Activated CD8-positive, alpha-beta memory T cell treated with anti-CD3 and anti-CD28 coated beads, Interleukin-2, amount 50 U/mL, for 1 hour (primary cell): ENCODE data around the gene ZNF575.
"Not testable (repeated sequence)": the region's sequence is repeated elsewhere in the genome, so short reads cannot be mapped to it uniquely, and the experiment has no call there.

Experiments used
- DNase-seq: peaks from one replicate; pipeline ENCODE4 v3.0.0-alpha.2; 2020; ENCODE audit errors: extremely low read depth

ZNF575 gene

DNA sequence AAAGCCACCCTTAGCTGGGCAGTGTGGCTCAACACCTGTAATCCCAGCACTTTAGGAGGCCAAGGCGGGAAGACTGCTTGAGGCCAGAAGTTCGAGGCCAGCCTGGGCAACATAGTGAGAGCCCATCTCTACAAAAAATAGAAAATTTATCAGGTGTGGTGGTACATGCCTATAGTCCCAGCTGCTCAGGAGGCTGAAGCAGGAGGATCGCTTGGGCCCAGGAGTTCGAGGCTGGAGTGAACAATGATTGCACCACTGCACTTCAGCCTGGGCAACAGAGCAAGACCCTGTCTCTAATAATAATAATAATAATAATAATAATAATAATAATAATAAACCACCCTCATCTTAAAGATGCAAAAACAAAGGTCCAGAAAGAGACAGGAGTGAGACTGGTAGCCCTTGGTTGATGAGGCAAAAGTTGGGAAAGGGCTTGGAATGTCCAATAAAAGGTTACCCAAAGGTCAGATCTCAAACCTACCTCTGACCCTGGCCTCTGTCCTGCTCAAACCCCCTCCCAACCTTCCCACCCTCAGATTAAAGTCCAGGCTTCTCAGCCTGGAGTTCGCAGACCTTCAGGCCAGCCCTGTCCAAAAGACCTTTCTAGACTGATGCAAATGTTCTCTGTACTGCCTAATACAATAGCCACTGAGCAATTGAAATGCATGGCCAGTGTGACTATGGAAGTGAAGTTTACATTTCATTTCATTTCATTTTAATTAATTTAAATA, 9.1 kb downstream of the ZNF575 start:
- no peak for DNase-seq

GRCh38 chr19:43544077-43544476, 11.1 kb downstream of the ZNF575 start:
- DNase-seq, result no peak

DNA sequence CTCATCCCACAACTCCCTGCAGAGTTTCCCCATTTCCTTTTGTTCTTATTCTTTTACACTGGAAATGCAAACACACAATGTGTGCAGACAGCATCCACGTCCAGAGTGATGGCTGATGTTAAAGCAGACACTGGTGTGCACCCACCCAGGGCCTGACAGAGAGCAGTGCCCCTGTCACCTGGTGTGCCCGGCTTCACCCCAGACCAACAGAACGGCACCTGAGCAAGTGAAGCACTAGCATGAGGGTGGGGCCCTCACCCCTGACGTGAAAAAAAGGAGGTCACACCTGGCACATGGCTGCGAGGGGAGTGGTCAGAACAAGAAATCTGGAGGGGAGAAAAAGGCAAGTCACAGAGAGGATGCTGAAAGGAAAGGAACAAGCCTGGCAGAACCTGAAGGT, 12.3 kb downstream of the ZNF575 start:
- DNase-seq, result no peak

- no peak for DNase-seq
These were observed 13.0 kb downstream of the ZNF575 start for GRCh38 chr19:43545981-43546380.

GRCh38 chr19:43546581-43546980, 13.6 kb downstream of the ZNF575 start:
- no peak for DNase-seq

- DNase-seq, result not testable (repeated sequence)
These were observed 14.9 kb downstream of the ZNF575 start for GRCh38 chr19:43547926-43548325.

DNA sequence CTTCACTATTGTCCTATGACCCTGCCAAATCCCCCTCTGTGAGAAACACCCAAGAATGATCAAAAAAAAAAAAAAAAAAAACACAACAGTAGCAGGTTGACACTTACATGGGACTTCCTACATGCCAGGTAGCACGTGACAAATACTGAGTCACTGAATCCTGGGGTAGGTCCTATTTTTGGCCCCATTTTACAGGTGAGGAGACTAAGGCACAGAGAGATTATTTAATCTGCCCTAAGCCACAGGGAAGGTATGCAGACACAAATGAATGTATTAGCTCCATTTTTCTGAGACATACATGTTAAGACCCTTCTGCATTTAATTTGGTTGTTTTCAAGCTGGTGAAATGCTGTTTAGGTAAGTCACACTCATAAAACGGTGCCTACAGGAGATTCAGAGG, 15.7 kb downstream of the ZNF575 start:
- DNase-seq, result no peak

- DNase-seq, result no peak
These were observed 18.6 kb downstream of the ZNF575 start for GRCh38 chr19:43551399-43552197.

GRCh38 chr19:43552198-43552450, 19.1 kb downstream of the ZNF575 start:
- DNase-seq, result no peak

GRCh38 chr19:43552616-43553015, 19.6 kb downstream of the ZNF575 start:
- no peak for DNase-seq

GRCh38 chr19:43553656-43554055, 20.7 kb downstream of the ZNF575 start:
- no peak for DNase-seq

GRCh38 chr19:43554317-43554895, 21.4 kb downstream of the ZNF575 start:
- no peak for DNase-seq

DNA sequence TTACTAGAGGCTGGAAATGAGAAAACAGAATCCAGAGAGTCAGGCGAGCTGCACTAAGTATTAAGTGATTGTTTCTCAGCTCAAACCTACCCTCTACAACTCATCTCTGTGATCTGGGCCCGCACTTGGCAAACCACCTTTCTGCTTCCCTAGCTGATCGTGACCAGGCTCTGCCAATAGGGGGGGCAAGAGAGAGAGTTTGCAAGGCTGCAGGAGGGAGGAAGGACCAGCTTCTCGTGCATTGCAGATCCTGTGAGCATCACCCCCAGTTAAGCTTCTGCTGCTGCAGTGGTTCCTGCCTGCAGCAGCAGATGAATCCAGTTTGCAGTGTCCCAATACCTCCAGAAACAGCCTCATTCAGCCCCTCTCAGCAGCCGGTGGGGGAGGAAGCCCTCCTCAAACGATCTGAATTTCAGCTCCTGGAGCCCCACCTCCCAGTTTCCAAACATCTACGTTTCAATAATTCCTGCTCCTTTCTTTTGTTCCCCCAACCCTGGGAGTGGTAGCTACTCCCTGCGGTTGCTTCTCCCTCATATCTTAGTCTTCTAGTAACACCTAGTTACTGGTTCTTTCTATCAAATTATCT, 22.3 kb downstream of the ZNF575 start:
- peak; percentile 64 for DNase-seq

- no peak for DNase-seq
These were observed 27.7 kb downstream of the ZNF575 start for GRCh38 chr19:43560687-43561086.

DNA sequence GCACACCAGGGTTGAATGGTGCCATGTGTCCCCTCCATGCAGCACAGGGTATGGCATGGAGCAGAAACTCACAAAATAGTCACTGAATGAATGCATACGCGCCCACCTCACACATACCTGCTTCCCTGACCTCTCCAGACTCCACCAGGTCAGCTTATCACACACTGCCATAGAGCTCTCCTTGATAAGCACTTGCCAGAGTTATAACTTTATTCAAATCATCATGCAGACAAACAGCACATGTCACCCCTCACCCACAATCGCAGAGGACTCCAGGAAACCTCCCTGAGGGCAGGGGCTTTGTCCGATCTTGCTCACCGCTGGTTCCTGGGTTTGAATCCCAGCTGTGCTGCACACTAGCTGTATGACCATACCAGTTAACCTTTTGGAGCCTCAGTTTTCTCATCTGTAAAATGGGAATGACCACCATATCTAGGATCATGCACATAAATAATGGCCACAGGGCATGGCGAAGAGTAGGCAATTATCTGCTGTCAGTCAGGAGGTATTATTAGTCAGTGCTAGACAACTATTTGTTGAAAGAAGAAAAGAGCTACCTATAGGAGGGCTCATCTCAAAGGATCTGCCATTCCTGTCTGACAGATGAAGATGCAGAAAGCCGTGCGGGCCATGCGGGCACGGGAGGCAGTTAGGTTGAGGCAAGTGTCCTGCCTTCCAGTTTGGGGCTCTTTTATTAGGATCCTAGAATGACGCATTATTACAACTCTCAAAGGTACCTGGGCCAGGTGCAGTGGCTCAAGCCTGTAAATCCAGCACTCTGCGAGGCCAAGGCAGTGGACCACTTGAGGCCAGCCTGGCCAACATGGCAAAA, 28.4 kb downstream of the ZNF575 start:
- no peak for DNase-seq

- DNase-seq, result no peak
These were observed 29.3 kb downstream of the ZNF575 start for GRCh38 chr19:43562226-43562697.

DNA sequence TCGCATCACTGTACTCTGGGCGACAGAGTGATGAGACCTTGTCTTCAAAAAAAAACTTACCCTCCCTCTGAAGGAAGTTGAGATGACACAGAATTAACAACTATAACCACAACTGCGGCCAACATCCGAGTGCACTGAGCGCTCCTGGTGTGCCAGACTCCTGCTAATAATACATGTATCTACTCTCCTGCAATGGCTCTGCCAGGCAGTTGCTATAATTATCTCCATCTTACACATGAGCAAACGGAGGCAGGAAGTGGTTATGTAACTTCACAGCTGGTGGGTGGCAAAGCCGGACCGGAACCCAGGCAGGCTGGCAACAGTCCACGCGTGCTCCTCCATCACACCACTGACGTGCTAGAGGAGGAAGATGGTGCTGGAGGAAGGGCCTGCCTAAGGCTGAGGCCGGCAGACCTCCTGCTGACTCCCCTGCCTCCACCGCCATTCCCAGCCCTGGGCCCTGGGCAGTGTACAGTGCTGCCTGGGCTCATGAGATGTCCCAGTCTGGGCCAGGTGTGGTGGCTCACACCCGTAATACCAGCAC, 29.8 kb downstream of the ZNF575 start:
- DNase-seq, result peak; percentile 69

GRCh38 chr19:43563816-43564457, 30.9 kb downstream of the ZNF575 start:
- DNase-seq, result no peak

- DNase-seq, result no peak
These were observed 31.8 kb downstream of the ZNF575 start for GRCh38 chr19:43564800-43565199.

DNA sequence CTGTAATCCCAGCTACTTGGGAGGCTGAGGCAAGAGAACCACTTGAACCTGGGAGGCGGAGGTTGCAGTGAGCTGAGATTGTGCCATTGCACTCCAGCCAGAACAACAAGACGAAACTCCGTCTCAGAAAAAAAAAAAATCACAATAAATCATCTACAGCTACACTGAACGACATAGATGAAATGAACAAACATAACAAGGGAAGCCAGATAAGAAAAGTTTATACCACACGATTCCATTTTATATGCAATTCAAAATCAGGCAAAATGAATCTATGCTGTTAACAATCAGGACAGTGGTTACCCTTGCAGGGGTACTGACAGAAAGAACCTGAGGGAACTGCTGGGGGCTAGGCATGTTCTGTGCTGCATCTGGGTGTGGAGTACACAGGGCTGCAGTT, 36.7 kb downstream of the ZNF575 start:
- DNase-seq, result no peak
